Esophagus squamous epithelium (tissue), 5 donors: ENCODE data around the gene MTSS2. TPM values are rescaled to one million over a fixed set of nuclear protein-coding genes. Genes with fewer than 3 reads are reported as not detected.

Experiments
- DNase-seq: peaks from one replicate; lab custom pipeline; 2025; lab: John Stamatoyannopoulos, UW
- H3K27ac ChIP-seq, 4 donors: fragments of 200-600 bp; sonication (generic); one replicate each; pipeline ENCODE4 v1.5.1; 2016 to 2019; ENCODE audit warnings: mild to moderate bottlenecking in 1 of 4
- H3K27me3 ChIP-seq, 4 donors: fragments of 200-600 bp; sonication (generic); 1 replicate in 3 of 4; 2 replicates in 1 of 4; pipeline versions ENCODE4 v1.5.1 to v1.6.0; 2017 to 2021; ENCODE audit warnings: antibody characterized with exemption in 1 of 4
- H3K36me3 ChIP-seq, 3 donors: fragments of 200-600 bp; sonication (generic); one replicate each; pipeline ENCODE4 v1.5.1; 2016 to 2019
- H3K4me1 ChIP-seq, 3 donors: fragments of 200-600 bp; sonication (generic); one replicate each; pipeline ENCODE4 v1.5.1; 2017 to 2019
- H3K4me3 ChIP-seq, 4 donors: fragments of 200-600 bp; sonication (generic); 1 replicate in 3 of 4; 2 replicates in 1 of 4; pipeline ENCODE4 v1.5.1; 2016 to 2019; ENCODE audit warnings: mild to moderate bottlenecking in 2 of 4, moderate library complexity in 1 of 4
- H3K9me3 ChIP-seq, 3 donors: fragments of 200-600 bp; sonication (generic); one replicate each; pipeline ENCODE4 v1.5.1; 2016 to 2019
- POLR2A ChIP-seq, 4 donors: fragments of 450-650 bp; IDR thresholded peaks; one replicate each; pipeline ENCODE4 v1.6.1; 2017; ENCODE audit warnings: antibody characterized with exemption in 4 of 4, mild to moderate bottlenecking in 4 of 4, moderate library complexity in 3 of 4
- WGBS, 2 donors: methylation state at CpG; one replicate each; pipeline ENCODE4 v1.1.5; 2018; 5-methylcytosine and 5-hydroxymethylcytosine counted together
- intact Hi-C: fragments of 100-400 bp; cut with DNase I; formaldehyde crosslinking; loops from one replicate; pipeline ENCODE4 v1.15.0; 2022
- total RNA-seq, 4 donors: library from RNA; depleted of rRNA; stranded (reverse); fragments of >200 nt; gene quantifications; one replicate each; pipeline ENCODE4 v1.1.0, GENCODE V29; 2016
- TF ChIP-seq, protein P1 (sequence below), 6 experiments: fragments of 450-650 bp in 4 of 6; fragments of 200-600 bp in 2 of 6; sonication (generic) in 2 of 6; IDR thresholded peaks; one replicate each; pipeline ENCODE4 v1.5.1; 2016 to 2019; ENCODE audit warnings: antibody characterized with exemption in 6 of 6, mild to moderate bottlenecking in 4 of 6, moderate library complexity in 4 of 6
- donor health status: DM: yes; HTN: yes; CAD: no.

Gene MTSS2
- total RNA-seq, 4 donors from 2014 or later: 15.5 to 39.7 (median 27.5) TPM

DNA sequence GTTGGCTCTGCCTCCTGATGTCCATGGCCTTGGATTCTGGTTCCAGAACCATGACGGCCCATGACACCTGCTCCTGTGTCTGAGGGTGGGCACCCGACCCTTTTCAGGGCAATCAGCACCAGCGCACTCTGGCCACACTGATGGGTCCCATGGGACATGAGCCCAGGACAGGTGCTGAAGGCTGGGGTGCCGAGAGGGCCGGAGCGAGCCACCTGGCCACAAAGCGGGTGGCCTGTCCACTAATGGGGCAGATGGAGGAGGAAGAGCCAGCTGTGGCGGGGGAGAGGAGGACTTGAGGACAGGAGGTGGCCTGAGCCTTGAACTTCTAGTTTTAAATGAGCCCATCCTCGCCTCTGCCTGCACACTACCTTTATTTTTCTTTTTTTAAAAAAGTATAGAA is 31.2 kb upstream of the MTSS2 start:
- TF ChIP-seq, protein P1, sequence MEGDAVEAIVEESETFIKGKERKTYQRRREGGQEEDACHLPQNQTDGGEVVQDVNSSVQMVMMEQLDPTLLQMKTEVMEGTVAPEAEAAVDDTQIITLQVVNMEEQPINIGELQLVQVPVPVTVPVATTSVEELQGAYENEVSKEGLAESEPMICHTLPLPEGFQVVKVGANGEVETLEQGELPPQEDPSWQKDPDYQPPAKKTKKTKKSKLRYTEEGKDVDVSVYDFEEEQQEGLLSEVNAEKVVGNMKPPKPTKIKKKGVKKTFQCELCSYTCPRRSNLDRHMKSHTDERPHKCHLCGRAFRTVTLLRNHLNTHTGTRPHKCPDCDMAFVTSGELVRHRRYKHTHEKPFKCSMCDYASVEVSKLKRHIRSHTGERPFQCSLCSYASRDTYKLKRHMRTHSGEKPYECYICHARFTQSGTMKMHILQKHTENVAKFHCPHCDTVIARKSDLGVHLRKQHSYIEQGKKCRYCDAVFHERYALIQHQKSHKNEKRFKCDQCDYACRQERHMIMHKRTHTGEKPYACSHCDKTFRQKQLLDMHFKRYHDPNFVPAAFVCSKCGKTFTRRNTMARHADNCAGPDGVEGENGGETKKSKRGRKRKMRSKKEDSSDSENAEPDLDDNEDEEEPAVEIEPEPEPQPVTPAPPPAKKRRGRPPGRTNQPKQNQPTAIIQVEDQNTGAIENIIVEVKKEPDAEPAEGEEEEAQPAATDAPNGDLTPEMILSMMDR (IDR thresholded peaks at IDR 0.05): no peak
- no peak for TF ChIP-seq POLR2A (IDR thresholded peaks at IDR 0.05)
- Histone ChIP-seq H3K27me3 (no peaks in the 10 kb centered on the region), H3K36me3 (peaks cover 0 to 27% (median 0%) of the 10 kb centered on the region in 3 donors), H3K9me3 (no peaks in the 10 kb centered on the region), H3K4me1 (peaks cover 12 to 47% (median 30%) of the 10 kb centered on the region in 3 donors), H3K4me3 (no peak overlapping the region), H3K27ac (peak overlapping the region in 2 of 4 donors; percentile 87 to 90)
- WGBS, 2 donors: 95 to 100% methylated on average over 3 to 6 of the region's 9 CpGs
- intact Hi-C loops: no loop called here
- no peak for DNase-seq

DNA sequence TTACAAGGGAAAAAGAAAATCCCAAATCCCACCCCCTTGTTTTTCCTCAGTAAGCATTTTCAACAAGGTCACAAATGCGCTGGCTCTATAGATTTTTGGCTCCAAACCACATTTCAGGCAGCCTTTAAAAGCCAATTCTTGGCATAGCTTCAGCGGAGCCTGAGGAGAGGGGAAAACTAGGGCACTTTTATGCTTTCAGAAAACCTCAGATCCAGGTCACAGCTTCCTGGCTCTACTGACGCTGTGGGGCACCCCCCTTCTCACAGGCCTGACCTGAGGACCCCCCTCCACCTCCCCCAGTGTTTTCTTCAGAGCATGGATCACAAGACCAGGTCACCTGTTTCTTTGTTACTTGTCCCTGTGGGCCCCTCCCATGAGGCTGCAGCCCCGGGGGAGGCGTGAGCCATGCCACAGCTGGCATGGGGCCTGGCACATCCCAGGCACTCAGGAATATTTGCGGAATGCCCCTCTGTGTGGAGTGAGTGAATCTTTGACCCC is 30.1 kb upstream of the MTSS2 start:
- H3K9me3 ChIP-seq: no peaks in the 10 kb centered on the region
- 37 to 44% methylated on average over 6 of the region's 6 CpGs for WGBS, 2 donors
- no peaks in the 10 kb centered on the region for H3K27me3 ChIP-seq
- intact Hi-C loops: no loop called here
- no peak for DNase-seq
- H3K36me3 ChIP-seq: peaks cover 0 to 21% (median 0%) of the 10 kb centered on the region in 3 donors
- H3K4me3 ChIP-seq: no peak overlapping the region
- H3K27ac ChIP-seq: peak overlapping the region; percentile 79 to 90 (median 86)
- H3K4me1 ChIP-seq: peaks cover 12 to 47% (median 30%) of the 10 kb centered on the region in 3 donors
- TF ChIP-seq POLR2A (IDR thresholded peaks at IDR 0.05): no peak
- TF ChIP-seq, protein P1 (IDR thresholded peaks at IDR 0.05): no peak

DNA sequence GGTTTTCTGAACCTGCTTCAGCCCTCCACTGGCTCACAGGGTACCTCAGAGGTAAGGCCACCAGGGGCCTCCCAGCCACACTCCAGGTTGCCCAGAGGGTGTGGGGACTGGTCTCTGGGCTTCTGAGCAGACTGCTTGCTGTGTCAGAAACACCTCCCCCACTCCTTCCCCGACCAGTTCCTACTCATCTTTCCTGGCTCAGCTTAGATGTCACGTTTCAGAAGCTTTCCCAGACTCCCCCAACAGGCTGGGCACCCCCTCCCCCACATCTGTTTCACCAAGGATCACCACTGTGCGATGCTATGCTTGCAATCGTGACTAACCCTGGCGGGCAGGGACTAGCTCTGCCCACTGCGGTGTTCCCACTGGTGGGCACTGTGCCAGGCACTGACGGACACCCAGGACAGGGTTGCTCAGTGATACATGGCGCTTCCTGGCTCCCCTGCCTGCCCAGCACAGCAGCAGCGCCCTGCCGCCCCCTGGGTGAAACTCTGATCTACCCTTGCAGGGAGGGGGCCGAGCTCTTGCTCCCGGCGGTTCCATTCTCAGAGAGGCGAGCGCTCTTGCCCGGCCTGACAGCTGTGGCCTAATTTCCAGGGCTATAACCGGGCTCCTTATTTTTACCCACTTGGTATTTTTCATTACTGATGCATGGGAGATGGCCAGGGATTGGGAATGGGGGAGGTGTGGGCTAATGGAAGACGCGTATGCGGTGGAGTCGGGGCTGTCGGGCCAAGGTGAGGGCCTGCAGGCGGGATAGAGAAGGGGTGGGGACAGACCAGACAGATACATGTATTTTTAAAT is 29.4 kb upstream of the MTSS2 start:
- H3K4me3 ChIP-seq: peak overlapping the region in 2 of 4 donors; percentile 7 to 23
- no peaks in the 10 kb centered on the region for H3K27me3 ChIP-seq
- intact Hi-C loops: no loop called here
- H3K27ac ChIP-seq: peak overlapping the region; percentile 79 to 90 (median 86)
- peaks cover 0 to 17% (median 0%) of the 10 kb centered on the region in 3 donors for H3K36me3 ChIP-seq
- peaks cover 12 to 50% (median 30%) of the 10 kb centered on the region in 3 donors for H3K4me1 ChIP-seq
- 25 to 47% methylated on average over 10 of the region's 23 CpGs for WGBS, 2 donors
- no peak for TF ChIP-seq POLR2A (IDR thresholded peaks at IDR 0.05)
- TF ChIP-seq, protein P1 (IDR thresholded peaks at IDR 0.05): peak in 1 of 6 experiments; percentile 6
- no peak for DNase-seq
- no peaks in the 10 kb centered on the region for H3K9me3 ChIP-seq

DNA sequence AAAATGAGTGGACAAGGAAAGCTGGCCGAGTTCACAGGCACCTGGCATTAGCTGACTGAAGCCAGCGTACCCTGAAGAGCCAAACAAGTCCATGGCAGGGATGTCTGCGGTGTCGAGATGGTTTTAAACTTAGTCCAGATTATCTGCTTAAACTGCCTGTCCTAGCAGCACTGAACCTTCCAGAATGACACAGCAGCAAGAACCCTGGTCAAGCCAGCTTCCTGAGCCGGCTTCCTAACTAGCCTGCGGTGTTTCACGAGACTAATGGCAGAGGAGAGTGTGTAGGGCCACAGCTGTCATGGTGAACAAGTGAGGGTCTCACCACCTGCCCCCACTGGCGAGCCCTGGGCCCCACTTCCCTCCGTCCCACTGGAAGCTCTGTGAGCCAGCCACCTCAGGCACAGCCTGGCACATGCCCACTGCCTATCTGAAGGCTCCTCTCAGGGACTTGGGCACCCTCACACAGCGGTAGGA is 28.8 kb upstream of the MTSS2 start:
- H3K4me1 ChIP-seq: peaks cover 16 to 57% (median 34%) of the 10 kb centered on the region in 3 donors
- intact Hi-C loops: no loop called here
- no peak overlapping the region for H3K4me3 ChIP-seq

More for the DNA sequence above, 28.8 kb upstream of the MTSS2 start:
- Histone ChIP-seq H3K36me3 (peaks cover 0 to 10% (median 0%) of the 10 kb centered on the region in 3 donors), H3K9me3 (no peaks in the 10 kb centered on the region), H3K27ac (peak overlapping the region; percentile 79 to 90 (median 86)), H3K27me3 (no peaks in the 10 kb centered on the region)
- no peak for DNase-seq
- no peak for TF ChIP-seq POLR2A (IDR thresholded peaks at IDR 0.05)
- TF ChIP-seq, protein P1 (IDR thresholded peaks at IDR 0.05): no peak
- WGBS, 2 donors: 71 to 72% methylated on average over 7 to 8 of the region's 10 CpGs
